ENCODE data around the gene FGGY. TPM values are rescaled to one million over a fixed set of nuclear protein-coding genes. Genes with fewer than 3 reads are reported as not detected.

Gene FGGY
- total and polyA plus RNA-seq, 2 donors (not counting 3 experiments of a cell fraction or from before 2014, with no cell fraction given) = 5.6 to 6.4 TPM

- no peak for TF ChIP-seq MYC (IDR thresholded peaks at IDR 0.05; ENCODE audit: low read depth, low read length)
- TF ChIP-seq JUN (IDR thresholded peaks at IDR 0.05; ENCODE audit: borderline replicate concordance, insufficient read depth, insufficient read length, low read depth) = no peak
- no peak for TF ChIP-seq POLR2A (IDR thresholded peaks at IDR 0.05; ENCODE audit: low read depth, low read length)
- TF ChIP-seq CTCF (IDR thresholded peaks at IDR 0.05; ENCODE audit: extremely low read depth in 1 of 2, insufficient read depth in 1 of 2, low read depth in 1 of 2, low read length in 2 of 2) = no peak
- no peak for TF ChIP-seq POLR2AphosphoS5 (IDR thresholded peaks at IDR 0.05; ENCODE audit: insufficient read depth, low read depth, low read length)
- TF ChIP-seq EZH2 (IDR thresholded peaks at IDR 0.05; ENCODE audit: borderline replicate concordance, low read depth, low read length, severe bottlenecking) = no peak
- TF ChIP-seq GATA2 (IDR thresholded peaks at IDR 0.05; ENCODE audit: insufficient read depth, insufficient read length, low read depth, low read length) = no peak
- no peak for TF ChIP-seq MAX (IDR thresholded peaks at IDR 0.05; ENCODE audit: insufficient read depth, insufficient read length)
- no peak for TF ChIP-seq FOS (IDR thresholded peaks at IDR 0.05; ENCODE audit: borderline replicate concordance, insufficient read depth, low read length)
- dilution Hi-C loops (cut with MboI; ENCODE audit: extremely low pct_ligation_motif_present, low sequenced_read_pairs) (no loop called here), intact Hi-C loops (cut with micrococcal nuclease) (no loop called here)
- no peaks in the 10 kb centered on the region for H4K20me1 ChIP-seq (replicated peaks; ENCODE audit: control insufficient read depth, extremely low read depth, insufficient read depth, low read length)
- H3K27me3 ChIP-seq (ENCODE audit: control insufficient read depth in 2 of 2, insufficient read depth in 2 of 2, low read length in 2 of 2) = no peaks in the 10 kb centered on the region
- H3K36me3 ChIP-seq (ENCODE audit: control insufficient read depth in 2 of 2, extremely low read depth in 1 of 2, insufficient read depth in 2 of 2, low read length in 2 of 2) = no peaks in the 10 kb centered on the region
- FAIRE-seq (no peak), DNase-seq (ENCODE audit: low read depth, low spot score) (no peak)
- no peak overlapping the region for H3K27ac ChIP-seq (ENCODE audit: insufficient read depth, low read depth, low read length)
- H3K9me3 ChIP-seq (replicated peaks; ENCODE audit: control insufficient read depth, insufficient read depth, low read length) = no peaks in the 10 kb centered on the region
- peaks cover 13% of the 10 kb centered on the region for H3K4me1 ChIP-seq (ENCODE audit: control insufficient read depth, extremely low read depth, insufficient read depth, low read length)
- H3K79me2 ChIP-seq (ENCODE audit: control insufficient read depth, insufficient read depth, low read length) = no peaks in the 10 kb centered on the region
- BruUV-seq (replicated peaks) = no TSS peak
- H3K9ac ChIP-seq (replicated peaks; ENCODE audit: extremely low read depth, insufficient read depth, low read length) = no peak overlapping the region
- H3K4me3 ChIP-seq (replicated peaks in 1 of 3; ENCODE audit: insufficient read depth in 1 of 3, low read depth in 1 of 3, low read length in 3 of 3) = no peak overlapping the region
- no peaks in the 10 kb centered on the region for H3K9me1 ChIP-seq (replicated peaks; ENCODE audit: control insufficient read depth, extremely low read depth, insufficient read depth, low read length)
- H3K4me2 ChIP-seq (ENCODE audit: insufficient read depth, low read length) = no peak overlapping the region
- H2AFZ ChIP-seq (ENCODE audit: low read depth, low read length) = no peak overlapping the region
- ChIA-PET POLR2A (no interaction called here), CTCF (no interaction called here)
Measured at GRCh38 chr1:59268406-59268805, 28.5 kb upstream of the FGGY start.

All from endothelial cell of umbilical vein (primary cell).